ENCODE measurements around the gene ANOS1. TPM values are rescaled to one million over a fixed set of nuclear protein-coding genes. Genes with fewer than 3 reads are reported as not detected.

The ANOS1 gene
- total RNA-seq, 8 experiments from 2014 or later = 3.1 to 38.4 (median 7.2) TPM

- no peaks in the 10 kb centered on the region for H3K4me1 ChIP-seq (replicated peaks in 1 of 2)
- 0 to 100% (median 20%) methylated on average over 1 to 2 of the region's 2 CpGs; no CpG with 5 or more reads in 7 of the 10 experiments for WGBS, 10 experiments
- no peak overlapping the region for H3K27ac ChIP-seq
- no peak overlapping the region for H3K4me3 ChIP-seq
- in situ Hi-C loops (cut with MboI; ENCODE audit: low pct_unique_long_range_greater_than_20kb in 2 of 9, low sequenced_read_pairs in 9 of 9, unreplicated experiment in 9 of 9) = no loop called here
- no peak for ATAC-seq (replicated peaks in 6 of 8)
These were observed 27.8 kb downstream of the ANOS1 start for GRCh38 chrX:8704184-8704583.

DNA sequence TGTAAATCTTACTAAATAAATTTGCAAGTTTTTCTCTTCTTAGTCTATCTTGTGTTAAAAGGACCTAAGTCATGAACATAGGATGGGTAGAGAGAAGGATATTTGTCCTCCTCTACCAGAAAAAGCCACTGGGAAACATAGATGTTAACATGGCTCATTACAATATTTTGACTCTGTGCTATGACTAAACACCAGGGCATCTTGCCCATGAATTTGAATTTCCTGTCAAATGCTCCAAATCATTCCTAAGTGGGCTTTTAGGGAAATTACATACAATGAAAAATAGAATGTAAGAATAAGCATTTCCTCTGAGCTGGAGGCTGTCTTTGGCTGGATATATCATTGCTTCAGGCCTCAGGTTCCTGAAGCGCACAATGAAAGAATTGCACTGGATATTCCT is 39.1 kb downstream of the ANOS1 start:
- H3K4me3 ChIP-seq = no peak overlapping the region
- H3K27ac ChIP-seq = no peak overlapping the region
- H3K4me1 ChIP-seq (replicated peaks in 1 of 2) = peaks cover 0 to 15% of the 10 kb centered on the region in 2 donors
- in situ Hi-C loops (cut with MboI; ENCODE audit: low pct_unique_long_range_greater_than_20kb in 2 of 9, low sequenced_read_pairs in 9 of 9, unreplicated experiment in 9 of 9) = no loop called here
- peak in 3 of 8 experiments; percentile 34 to 73 (median 50) for ATAC-seq (replicated peaks in 6 of 8)
- 80 to 86% methylated on average over 1 of the region's 1 CpG; no CpG with 5 or more reads in 8 of the 10 experiments for WGBS, 10 experiments

DNA sequence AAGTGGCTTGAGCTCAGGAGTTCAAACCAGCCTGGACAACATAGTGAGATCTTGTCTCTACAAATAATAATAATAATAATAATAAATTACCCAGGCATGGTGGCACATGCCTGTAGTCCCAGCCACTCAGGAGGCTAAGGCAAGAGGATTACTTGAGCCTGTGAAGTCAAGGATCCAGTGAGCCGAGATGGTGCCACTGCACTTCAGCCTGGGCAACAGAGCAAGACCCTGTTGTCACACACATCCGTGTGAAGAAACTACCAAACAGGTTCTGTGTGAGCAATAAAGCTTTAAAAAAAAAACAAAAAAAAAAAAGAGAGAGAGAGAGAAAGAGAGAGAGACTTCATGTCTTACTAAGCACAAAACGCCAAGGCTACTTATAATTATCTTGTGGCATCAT is 42.5 kb downstream of the ANOS1 start:
- Histone ChIP-seq H3K4me1 (replicated peaks in 1 of 2) (peaks cover 0 to 21% of the 10 kb centered on the region in 2 donors), H3K4me3 (no peak overlapping the region), H3K27ac (no peak overlapping the region)
- in situ Hi-C loops (cut with MboI; ENCODE audit: low pct_unique_long_range_greater_than_20kb in 2 of 9, low sequenced_read_pairs in 9 of 9, unreplicated experiment in 9 of 9) = no loop called here
- WGBS, 10 experiments = 10 to 77% (median 40%) methylated on average over 1 to 3 of the region's 3 CpGs; no CpG with 5 or more reads in 5 of the 10 experiments
- ATAC-seq (replicated peaks in 6 of 8) = no peak

GRCh38 chrX:8688776-8689175 is 43.2 kb downstream of the ANOS1 start:
- in situ Hi-C loops (cut with MboI; ENCODE audit: low pct_unique_long_range_greater_than_20kb in 2 of 9, low sequenced_read_pairs in 9 of 9, unreplicated experiment in 9 of 9) = no loop called here

DNA sequence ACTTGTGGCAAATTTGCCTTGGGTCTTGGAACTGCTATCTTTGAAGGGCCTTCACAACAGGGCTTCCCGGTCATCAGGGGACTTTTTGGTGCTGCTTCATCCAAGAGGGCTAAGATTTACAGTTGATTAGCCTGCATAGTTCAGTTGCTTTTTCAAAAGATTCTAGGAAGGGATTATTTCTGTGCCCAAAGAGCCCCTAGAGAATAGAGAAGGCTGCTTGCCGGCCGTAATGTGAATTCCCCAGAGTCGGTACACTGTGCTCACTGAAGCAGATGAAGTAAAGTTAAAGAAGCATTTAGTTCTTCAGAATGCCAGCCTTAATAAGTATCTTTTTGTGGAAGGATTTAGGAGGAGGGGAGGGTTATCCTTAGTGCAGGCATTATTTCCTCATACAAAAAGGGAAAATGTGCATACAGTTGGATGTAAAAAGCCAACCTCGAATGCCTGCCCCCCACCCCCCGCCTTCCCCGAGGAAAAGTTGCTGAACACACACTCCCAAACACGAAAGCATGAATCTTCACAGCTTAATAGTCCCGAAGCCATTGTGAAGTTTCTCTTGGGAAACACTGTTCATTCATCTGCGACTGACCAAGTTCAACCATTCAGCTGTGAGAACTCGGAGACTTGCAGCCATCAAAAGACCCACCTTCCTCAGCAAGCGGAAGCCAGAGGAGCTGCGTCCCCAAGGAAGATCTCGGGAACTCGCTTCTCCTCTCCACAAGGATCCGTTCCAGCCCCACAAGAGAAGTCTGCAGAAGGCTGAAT is 47.6 kb downstream of the ANOS1 start:
- Histone ChIP-seq H3K27ac (no peak overlapping the region), H3K4me1 (replicated peaks in 1 of 2) (peaks cover 5 to 28% of the 10 kb centered on the region in 2 donors), H3K4me3 (peak overlapping the region in 1 of 5 donors; percentile 1)
- WGBS, 10 experiments = 0 to 23% (median 15%) methylated on average over 1 to 11 of the region's 16 CpGs; no CpG with 5 or more reads in 4 of the 10 experiments
- ATAC-seq (replicated peaks in 6 of 8) = peak in 5 of 8 experiments; percentile 18 to 46 (median 38)
- in situ Hi-C loops (cut with MboI; ENCODE audit: low pct_unique_long_range_greater_than_20kb in 2 of 9, low sequenced_read_pairs in 9 of 9, unreplicated experiment in 9 of 9) = no loop called here

More at GRCh38 chrX:8688776-8689175, 43.2 kb downstream of the ANOS1 start:
- whole genome bisulfite sequencing, 10 experiments = 0% methylated on average over 2 of the region's 3 CpGs; no CpG with 5 or more reads in 9 of the 10 experiments
- Histone ChIP-seq H3K4me3 (no peak overlapping the region), H3K4me1 (replicated peaks in 1 of 2) (peaks cover 4 to 21% of the 10 kb centered on the region in 2 donors), H3K27ac (no peak overlapping the region)
- ATAC-seq (replicated peaks in 6 of 8) = peak in 3 of 8 experiments; percentile 54 to 67 (median 61)

- no peak overlapping the region for H3K4me3 ChIP-seq
- peak in 5 of 8 experiments; percentile 14 to 58 (median 43) for ATAC-seq (replicated peaks in 6 of 8)
- WGBS, 10 experiments = 0 to 21% (median 14%) methylated on average over 1 to 5 of the region's 5 CpGs; no CpG with 5 or more reads in 5 of the 10 experiments
- in situ Hi-C loops (cut with MboI; ENCODE audit: low pct_unique_long_range_greater_than_20kb in 2 of 9, low sequenced_read_pairs in 9 of 9, unreplicated experiment in 9 of 9) = no loop called here
- H3K4me1 ChIP-seq (replicated peaks in 1 of 2) = peaks cover 5 to 21% of the 10 kb centered on the region in 2 donors
- H3K27ac ChIP-seq = no peak overlapping the region
These were observed 48.2 kb downstream of the ANOS1 start for GRCh38 chrX:8683687-8684086.

DNA sequence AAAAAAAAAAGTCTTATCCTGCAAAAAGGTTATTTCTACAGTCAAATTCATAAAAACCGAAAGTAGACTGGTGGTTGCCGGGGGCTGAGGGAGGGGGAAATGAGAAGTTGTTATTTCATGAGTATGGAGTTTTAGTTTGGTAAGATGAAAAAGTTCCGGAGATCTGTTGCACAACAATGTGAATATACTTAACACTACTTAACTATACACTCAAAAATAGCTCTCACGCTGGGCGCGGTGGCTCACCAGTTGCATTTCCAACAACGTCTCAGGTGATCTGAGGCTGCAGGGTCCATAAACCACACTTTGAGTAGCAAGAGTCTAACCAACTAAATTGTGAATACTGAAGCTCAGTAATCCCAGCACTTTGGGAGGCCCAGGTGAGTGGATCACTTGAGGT is 52.4 kb downstream of the ANOS1 start:
- Histone ChIP-seq H3K27ac (no peak overlapping the region), H3K4me1 (replicated peaks in 1 of 2) (peaks cover 5 to 12% of the 10 kb centered on the region in 2 donors), H3K4me3 (no peak overlapping the region)
- in situ Hi-C loops (cut with MboI; ENCODE audit: low pct_unique_long_range_greater_than_20kb in 2 of 9, low sequenced_read_pairs in 9 of 9, unreplicated experiment in 9 of 9) = no loop called here
- ATAC-seq (replicated peaks in 6 of 8) = no peak
- 0 to 95% (median 40%) methylated on average over 2 to 6 of the region's 7 CpGs; no CpG with 5 or more reads in 5 of the 10 experiments for WGBS, 10 experiments

DNA sequence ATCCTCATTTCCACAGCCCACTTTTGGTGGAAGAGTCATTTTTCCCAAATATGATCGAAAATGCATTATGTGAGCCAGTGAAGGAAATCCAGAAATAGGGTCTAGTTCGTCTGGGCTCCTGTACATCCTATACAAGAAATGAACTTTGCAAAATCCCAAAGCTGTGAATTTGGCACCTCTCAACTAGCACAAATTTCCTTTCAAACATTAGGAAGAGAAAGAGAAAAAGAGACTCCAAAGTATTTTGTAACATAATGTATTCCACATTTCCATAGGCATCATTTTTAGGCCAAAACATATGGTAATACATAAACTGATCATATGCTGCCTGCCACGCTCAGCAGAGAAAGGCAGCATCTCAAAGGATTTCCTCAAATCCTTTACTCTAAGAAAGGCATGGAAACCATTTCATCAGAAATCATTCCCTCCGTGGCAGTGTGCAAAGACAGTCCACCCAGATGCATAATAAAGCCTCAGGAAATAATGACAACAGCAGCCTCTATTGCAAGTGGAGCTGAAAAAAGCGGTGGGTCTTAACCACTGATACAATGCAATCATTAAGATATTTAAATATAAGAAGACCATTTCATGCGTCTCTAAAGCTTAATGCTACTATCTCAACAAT is 56.8 kb downstream of the ANOS1 start:
- Histone ChIP-seq H3K27ac (peak overlapping the region in 1 of 2 donors; percentile 50), H3K4me3 (no peak overlapping the region), H3K4me1 (replicated peaks in 1 of 2) (peaks cover 0 to 4% of the 10 kb centered on the region in 2 donors)
- WGBS, 10 experiments = 0 to 100% (median 29%) methylated on average over 1 to 4 of the region's 6 CpGs; no CpG with 5 or more reads in 5 of the 10 experiments
- peak in 2 of 8 experiments; percentile 28 to 53 for ATAC-seq (replicated peaks in 6 of 8)
- in situ Hi-C loops (cut with MboI; ENCODE audit: low pct_unique_long_range_greater_than_20kb in 2 of 9, low sequenced_read_pairs in 9 of 9, unreplicated experiment in 9 of 9) = no loop called here

- WGBS, 10 experiments = 27 to 95% methylated on average over 4 to 5 of the region's 5 CpGs; no CpG with 5 or more reads in 8 of the 10 experiments
- ATAC-seq (replicated peaks in 6 of 8) = no peak
These were observed 58.7 kb downstream of the ANOS1 start for GRCh38 chrX:8673201-8673600.

GRCh38 chrX:8672176-8672575 is 59.8 kb downstream of the ANOS1 start:
- no peak for ATAC-seq (replicated peaks in 6 of 8)
- WGBS, 10 experiments = 34 to 100% methylated on average over 1 to 2 of the region's 2 CpGs; no CpG with 5 or more reads in 8 of the 10 experiments
- H3K4me1 ChIP-seq (replicated peaks in 1 of 2) = peaks cover 0 to 4% of the 10 kb centered on the region in 2 donors
- in situ Hi-C loops (cut with MboI; ENCODE audit: low pct_unique_long_range_greater_than_20kb in 2 of 9, low sequenced_read_pairs in 9 of 9, unreplicated experiment in 9 of 9) = no loop called here
- H3K27ac ChIP-seq = no peak overlapping the region
- H3K4me3 ChIP-seq = no peak overlapping the region

More at GRCh38 chrX:8673201-8673600, 58.7 kb downstream of the ANOS1 start:
- in situ Hi-C loops (cut with MboI; ENCODE audit: low pct_unique_long_range_greater_than_20kb in 2 of 9, low sequenced_read_pairs in 9 of 9, unreplicated experiment in 9 of 9) = no loop called here
- Histone ChIP-seq H3K27ac (no peak overlapping the region), H3K4me1 (replicated peaks in 1 of 2) (peaks cover 0 to 4% of the 10 kb centered on the region in 2 donors), H3K4me3 (no peak overlapping the region)

DNA sequence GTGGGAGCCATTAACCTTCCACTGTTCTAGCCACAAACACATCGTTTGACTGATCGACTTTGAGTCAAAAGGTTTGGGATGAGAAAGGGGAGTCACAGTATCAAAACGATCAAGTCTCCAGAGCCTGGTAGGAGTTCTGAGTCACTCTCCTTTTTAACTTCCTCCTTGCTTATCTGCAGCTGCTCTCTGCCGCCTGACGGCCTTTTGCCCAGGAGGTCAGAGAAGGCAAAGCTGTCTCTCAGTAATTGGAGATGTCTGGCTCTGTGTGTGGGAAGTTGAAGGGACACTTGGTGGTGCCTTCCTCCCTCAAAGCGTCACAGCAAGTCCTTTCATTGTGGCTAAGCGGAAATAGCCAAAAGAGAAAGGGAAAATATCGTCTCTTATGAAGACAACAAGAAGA is 63.1 kb downstream of the ANOS1 start:
- ATAC-seq (replicated peaks in 6 of 8) = no peak
- no peaks in the 10 kb centered on the region for H3K4me1 ChIP-seq (replicated peaks in 1 of 2)
- 0 to 80% (median 66%) methylated on average over 1 to 7 of the region's 8 CpGs; no CpG with 5 or more reads in 4 of the 10 experiments for WGBS, 10 experiments

GRCh38 chrX:8663325-8663724 is 68.6 kb downstream of the ANOS1 start:
- 0 to 100% (median 78%) methylated on average over 1 of the region's 1 CpG; no CpG with 5 or more reads in 7 of the 10 experiments for WGBS, 10 experiments
- Histone ChIP-seq H3K4me1 (replicated peaks in 1 of 2) (no peaks in the 10 kb centered on the region), H3K4me3 (no peak overlapping the region), H3K27ac (no peak overlapping the region)
- in situ Hi-C loops (cut with MboI; ENCODE audit: low pct_unique_long_range_greater_than_20kb in 2 of 9, low sequenced_read_pairs in 9 of 9, unreplicated experiment in 9 of 9) = no loop called here
- ATAC-seq (replicated peaks in 6 of 8) = no peak

More for the DNA sequence above, 63.1 kb downstream of the ANOS1 start:
- Histone ChIP-seq H3K27ac (no peak overlapping the region), H3K4me3 (no peak overlapping the region)
- in situ Hi-C loops (cut with MboI; ENCODE audit: low pct_unique_long_range_greater_than_20kb in 2 of 9, low sequenced_read_pairs in 9 of 9, unreplicated experiment in 9 of 9) = no loop called here

DNA sequence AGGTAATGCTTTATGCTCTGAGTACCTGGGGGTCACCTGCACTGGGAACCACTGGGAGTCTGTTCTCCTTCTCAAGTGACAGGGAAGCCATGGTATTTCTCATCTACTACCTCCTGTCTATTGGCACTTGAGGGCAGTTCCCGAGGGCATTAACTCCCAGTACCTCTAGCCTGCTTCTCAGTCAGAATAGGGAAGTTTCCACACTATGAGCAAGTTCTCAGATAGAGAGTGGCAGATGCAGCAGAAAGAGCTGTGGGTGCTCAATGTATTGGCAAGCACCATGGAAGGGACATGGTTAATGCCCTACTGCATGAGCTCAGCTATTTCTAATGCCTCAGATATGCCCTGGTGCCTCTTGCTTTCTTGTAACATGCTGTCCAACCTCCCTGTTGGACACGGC is 74.1 kb downstream of the ANOS1 start:
- no peak for ATAC-seq (replicated peaks in 6 of 8)
- in situ Hi-C loops (cut with MboI; ENCODE audit: low pct_unique_long_range_greater_than_20kb in 2 of 9, low sequenced_read_pairs in 9 of 9, unreplicated experiment in 9 of 9) = no loop called here
- Histone ChIP-seq H3K4me1 (replicated peaks in 1 of 2) (no peaks in the 10 kb centered on the region), H3K27ac (no peak overlapping the region), H3K4me3 (no peak overlapping the region)
- WGBS, 10 experiments = 94% methylated on average over 2 of the region's 2 CpGs; no CpG with 5 or more reads in 9 of the 10 experiments

All from motor neuron (in vitro differentiated cells).